GM18526 (cell line): Measurements from ENCODE around the gene CHIT1.

Source experiments
- POLR2A ChIP-seq: IDR thresholded peaks from 3 replicates; pipeline ENCODE4 v1.6.1; 2011; ENCODE audit not compliant: insufficient read length; ENCODE audit errors: extremely low read depth

The CHIT1 gene

DNA sequence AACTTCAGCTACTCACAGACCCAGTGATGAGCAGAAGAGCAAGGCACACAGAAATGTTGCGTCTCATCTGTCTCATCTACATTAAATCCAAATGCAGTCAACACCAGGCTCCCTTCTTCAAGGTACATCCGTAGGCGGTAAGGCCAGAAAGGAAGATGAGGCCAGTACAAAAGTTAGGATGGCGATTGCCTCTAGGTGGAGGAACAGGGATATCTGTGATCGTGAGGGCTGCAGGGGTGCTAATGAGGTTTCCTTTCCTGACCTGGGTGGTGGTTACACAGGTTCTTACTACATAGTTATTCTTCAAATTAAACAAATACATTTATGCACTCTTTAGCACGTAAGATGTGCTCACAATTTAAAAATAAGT lies 52.5 kb downstream of the CHIT1 start:
- no peak for TF ChIP-seq POLR2A

DNA sequence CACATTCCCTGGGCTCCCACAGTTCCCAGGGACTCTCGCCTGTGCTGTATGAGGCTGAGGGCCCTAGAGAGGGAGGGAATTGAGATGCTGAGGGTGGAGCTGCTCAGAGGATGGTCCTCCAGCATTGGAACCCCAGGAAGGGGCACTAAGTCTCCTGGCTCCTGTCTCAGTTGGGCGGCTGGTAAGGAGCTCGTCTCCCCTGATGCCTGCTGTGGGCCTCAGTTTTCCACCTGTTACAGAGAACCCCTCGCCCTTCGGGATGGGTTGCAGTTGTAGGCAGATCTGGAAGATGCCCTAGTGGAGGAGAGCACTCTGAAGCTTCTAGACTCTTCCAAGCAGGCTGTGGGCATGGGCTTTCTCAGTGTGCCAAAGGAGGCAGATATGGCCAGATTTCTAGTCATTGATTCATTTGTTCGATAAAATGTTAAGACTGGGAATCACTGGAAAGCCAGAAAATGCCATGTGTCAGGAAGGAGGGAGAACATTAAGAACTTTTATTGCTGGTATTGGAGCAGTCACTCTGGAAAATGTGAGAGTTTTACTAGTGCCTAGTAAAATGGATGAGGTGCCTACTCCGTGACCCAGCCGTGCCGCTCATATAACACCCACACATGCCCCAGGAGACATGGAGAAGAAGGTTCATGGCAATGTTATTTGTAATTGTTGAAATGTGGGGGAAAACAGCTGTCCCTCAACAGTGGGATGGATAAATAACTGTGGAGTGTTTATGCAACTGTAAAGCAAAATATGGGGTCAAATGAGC lies 53.0 kb downstream of the CHIT1 start:
- no peak for TF ChIP-seq POLR2A

DNA sequence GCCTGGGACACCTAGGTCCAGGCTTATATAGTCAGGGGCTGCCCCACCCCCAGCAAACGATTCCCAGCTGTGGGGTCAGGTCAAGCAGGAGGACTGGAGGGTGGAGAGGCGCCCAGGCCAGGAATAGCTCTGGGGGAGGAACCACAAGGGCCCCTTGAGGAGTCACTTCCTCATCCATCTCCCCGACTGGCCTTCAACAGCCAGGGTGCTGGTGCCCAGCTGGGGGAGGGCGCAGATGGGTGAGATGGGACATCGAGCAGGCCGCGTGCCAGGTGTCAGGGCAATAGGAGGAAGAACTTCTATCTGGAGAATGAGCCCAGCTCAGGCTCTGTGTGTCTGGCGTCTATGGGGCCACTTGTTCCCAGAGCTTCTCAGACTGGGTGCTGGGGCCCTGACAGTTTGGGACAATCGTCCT lies 53.6 kb downstream of the CHIT1 start:
- TF ChIP-seq POLR2A = no peak

DNA sequence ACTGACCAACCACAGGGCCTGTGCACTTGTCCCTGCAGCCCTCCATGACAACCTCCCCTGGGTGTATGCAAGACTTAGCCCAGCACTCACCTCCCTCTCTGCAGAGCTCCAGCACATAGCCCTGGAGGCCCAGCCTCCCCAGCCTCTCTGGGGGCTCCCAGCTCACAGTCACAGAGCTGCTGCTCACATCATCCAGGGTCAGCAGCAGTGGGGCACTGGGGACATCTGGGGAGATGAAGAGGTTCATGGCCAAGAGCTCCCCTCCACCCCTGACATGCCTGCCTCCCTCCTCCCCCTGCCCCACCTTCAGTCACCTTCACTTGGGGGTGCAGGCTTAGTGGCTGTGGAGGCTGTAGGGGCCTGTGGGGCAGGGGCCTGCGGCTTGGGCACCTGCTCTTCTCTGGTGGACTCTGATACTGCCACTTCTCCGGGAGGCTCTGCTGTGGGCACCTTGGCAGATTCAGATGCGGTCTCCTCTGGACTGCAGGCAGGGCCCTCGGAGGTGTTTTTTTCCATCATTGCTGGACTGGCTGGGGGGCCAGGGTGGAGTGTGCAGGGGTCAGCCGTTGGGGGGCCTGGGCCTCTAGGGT lies 54.1 kb downstream of the CHIT1 start, which contains the start of gene MYBPH:
Gene MYBPH (minus strand): TSS at position 590 of the 590 bp plus-strand sequence. CDS start 71 bp downstream, at position 519.
- TF ChIP-seq POLR2A = no peak

DNA sequence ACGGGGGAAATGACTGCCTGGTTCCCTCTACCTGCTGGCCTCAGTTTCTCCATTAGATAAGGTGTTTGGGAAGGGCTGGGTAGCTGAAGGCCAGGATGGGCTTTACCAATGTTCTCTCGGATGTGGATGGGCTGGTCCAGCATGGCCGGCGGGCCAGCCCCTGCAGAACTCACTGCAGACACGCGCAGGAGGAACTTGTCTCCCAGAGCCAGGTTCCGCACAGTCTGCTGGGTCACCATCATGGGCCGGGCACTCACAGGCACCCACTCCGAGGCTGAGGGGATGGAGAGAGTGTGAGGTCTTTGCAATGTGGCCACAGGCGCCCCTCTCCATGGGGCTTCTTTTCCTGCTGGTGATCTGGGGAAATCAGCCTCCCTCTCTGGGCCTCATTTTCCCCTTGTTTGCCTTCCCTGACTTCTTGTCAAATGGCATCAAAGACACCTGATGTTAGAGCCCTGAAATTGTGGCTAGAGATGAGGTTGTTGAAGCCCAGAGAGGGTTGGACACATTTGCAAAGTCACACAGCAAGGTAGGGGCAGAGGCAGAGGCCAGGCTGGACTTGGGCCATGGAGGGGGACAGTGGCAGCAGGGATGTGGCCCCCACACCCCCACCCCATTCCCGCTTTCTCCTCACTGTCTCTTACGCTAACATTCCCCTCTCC lies 55.0 kb downstream of the CHIT1 start:
- TF ChIP-seq POLR2A = no peak

DNA sequence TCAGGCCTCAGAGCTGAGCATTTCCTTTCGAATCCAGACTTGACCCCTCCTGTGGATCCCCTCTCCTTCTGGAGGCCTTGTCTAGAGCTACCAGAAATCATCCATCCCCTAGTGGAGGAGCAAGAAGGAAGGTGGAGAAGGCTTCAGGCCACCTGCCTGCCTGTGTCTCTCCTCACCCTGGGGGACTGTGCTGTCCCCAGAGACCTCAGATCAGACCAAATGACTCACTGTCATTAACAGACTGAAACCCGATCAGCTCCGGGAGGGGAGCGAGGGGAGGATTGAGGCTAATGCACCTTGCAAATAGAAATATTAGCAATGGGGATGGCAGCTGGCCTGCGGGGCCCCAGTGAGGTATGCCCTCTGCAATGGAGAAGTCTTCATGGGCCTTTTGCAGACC lies 55.9 kb downstream of the CHIT1 start:
- no peak for TF ChIP-seq POLR2A

DNA sequence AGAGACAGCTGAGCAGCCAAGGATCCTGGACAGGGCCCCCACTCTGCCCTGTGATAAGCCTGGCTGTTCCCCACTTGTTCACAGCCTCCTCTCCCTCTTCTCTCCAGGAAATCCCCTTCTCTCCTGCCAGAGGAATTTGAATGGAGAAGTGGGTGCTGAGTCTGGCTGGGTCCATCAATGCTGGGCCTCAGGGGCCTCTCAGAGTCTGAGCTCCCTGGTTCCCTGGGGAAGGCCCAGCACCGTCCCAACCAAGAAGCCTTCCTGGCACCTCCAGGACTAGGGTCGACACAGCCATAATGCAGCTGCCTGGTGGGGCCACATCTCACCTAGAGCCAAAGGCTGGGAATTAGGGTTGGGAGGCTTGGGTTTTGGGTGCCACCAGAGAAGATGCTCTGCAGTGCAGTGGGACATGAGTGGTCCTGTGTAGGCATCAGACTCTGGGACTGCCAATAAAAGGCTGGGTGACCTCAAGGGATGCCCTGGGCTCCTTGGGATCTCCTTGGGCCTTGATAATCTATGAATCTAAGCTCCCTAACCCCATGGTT lies 56.4 kb downstream of the CHIT1 start:
- no peak for TF ChIP-seq POLR2A

DNA sequence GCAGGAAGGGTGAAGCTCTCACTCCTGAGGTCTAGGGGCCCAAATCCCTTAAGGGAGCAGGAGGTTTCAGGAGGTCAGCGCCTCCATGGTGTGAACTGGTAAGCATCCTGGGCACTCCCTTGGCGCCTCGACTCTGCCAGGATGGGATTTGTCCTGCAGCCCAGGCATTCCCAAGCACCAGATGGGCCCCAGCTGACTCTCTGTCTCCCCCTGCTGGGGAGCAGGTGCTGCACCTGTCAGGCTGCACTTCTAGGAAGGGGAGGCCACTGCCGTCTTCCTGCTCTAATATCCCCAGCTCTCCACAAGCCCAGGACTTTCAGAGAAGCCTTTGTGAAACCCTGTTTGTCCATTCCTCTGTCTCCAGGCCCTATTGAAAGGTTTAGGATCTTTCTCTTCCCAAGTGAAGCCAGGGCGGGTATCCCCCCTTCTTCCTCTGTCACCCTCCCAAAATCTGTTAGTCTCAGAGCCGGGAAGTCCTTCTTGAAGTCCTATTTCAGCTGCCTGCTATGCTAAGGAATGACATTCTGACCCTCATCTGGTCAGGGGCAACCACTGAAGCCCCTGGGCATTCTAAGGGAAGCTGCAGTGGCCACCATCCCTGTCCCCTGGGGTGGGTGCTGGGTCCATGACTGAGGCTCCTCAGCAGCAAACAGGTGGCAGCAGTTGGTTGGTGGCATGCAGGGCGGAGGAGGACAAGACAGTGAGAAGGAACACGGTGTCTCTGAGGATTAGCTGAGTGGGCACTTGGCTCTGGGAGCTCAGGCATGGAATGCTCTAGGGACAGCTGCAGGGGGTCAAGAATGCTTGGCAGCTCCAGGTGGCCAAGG lies 57.1 kb downstream of the CHIT1 start:
- TF ChIP-seq POLR2A = no peak

DNA sequence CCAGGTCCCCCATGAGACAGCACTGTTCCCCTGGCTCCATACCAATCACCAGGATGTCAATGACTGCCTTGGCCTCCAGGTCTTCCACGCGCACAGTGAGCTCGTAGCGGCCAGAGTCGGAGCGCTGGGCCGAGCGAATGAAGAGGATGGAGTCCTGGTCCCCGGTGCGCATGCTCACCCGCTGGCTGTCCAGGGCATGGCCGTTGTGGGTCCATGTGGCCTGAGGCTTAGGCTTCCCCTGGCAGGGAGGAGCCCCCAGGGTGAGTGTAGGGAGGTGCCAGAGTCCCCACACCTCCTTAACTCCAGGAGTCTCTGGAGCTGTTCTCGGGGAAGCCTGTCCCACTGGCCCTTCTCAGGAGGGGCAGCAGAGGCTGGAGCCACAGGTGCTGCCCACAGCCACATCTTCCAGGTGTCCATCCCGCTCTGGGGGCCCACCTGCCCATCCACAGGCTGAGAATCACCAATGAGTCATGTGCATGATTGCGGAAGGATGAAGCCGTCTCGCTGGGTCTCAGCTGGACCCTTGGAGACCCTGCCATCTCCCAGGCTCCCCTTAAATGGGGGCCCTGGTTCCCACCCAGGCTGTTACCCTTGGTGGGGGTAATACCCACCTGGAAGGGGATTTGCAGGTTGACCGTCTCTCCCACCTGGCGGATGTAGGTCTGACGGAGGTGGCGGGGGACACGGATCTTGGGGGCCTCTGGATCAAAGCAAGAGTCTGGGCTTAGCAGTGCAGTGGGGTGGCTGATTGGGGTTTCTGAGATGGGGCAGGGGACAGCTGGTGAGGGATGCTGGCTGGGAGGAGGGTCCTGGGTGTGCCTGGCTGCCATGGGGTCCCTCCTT lies 57.9 kb downstream of the CHIT1 start:
- TF ChIP-seq POLR2A = no peak

DNA sequence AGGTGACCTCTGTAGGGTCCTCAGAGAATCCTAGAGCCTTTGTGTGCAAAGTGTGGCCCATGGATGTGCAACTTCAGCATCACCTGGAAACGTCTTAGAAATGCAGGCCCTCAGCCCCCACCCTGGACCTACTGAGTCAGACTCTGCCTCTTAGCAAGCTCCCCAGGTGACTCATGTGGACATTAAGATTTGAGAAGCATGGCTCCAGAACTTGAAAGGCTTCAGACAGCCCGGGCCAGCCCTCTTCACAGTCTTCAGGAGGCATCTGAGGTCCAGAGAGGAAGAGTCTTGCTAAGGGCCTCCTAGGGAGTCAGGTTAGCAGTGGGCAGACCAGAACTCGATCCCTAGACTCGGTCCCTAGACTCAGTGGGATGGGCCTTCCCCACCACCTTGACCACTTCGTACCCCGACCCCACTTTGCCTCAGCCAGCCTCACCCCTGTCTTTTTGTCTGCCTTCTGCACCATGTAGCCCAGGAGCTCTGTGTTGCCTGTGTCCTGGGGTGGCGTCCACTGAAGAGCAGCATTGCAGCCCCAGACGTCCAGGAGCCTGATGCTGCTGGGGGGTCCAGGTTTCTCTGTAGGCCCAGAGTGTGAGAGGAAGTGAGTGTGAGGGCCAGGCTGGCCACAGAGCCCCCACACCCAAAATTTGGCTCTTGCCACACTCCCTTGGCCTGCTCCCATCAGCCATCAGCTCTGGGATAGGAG lies 58.7 kb downstream of the CHIT1 start:
- TF ChIP-seq POLR2A = no peak

DNA sequence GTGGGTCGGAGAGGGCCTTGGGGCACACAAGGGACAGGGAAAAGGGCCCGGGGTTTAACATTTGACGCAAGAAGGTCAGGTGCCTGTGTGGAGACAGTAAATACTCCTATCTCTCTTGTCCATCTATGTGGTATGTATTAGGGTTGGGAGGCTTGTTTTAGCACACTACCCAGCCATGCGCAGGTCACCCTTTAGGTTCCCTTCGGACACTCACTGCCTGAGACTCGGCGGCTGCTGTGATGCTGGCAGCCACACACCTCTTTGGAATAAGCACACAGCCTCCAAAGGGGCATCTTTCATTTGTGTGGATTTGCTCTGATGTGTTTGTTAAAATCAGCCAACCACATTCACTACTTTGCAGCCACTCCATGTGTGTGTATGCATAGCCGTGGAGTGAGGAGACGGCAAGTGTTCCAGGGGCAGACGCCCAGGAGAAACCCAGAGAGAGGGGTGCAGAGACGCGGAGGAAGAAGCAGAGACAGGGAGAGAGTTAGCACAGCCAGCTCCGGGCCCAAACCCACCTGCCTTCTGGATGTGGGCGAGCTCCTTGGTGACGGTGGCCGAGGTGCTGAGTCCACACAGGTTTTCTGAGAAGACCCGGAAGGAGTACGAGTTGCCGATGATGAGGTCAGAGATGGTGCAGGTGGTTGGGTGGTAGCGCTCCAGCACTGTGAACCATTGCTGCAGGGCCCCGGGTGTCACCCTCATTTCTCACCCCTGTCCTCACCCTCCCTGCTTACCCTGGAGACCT lies 59.5 kb downstream of the CHIT1 start:
- no peak for TF ChIP-seq POLR2A

DNA sequence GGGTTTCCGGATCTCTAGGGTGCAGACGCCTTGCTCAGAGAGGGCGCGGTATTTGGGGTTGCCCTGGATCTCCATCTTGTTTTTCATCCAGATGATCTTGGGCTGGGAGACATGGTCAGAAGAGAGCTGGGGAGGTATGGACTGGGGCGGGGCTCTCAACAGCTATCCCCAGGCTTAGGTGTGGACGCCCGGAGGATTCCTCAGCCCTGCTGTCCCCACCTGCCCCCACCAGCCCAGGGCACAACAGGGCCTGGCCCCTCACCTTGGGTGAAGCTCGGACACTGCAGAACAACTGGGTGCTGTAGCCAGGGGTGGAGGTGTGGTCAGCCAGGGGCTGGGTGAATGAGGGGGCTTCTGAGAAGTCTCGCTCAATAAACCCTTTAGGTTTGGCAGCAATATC lies 60.5 kb downstream of the CHIT1 start:
- TF ChIP-seq POLR2A = no peak

DNA sequence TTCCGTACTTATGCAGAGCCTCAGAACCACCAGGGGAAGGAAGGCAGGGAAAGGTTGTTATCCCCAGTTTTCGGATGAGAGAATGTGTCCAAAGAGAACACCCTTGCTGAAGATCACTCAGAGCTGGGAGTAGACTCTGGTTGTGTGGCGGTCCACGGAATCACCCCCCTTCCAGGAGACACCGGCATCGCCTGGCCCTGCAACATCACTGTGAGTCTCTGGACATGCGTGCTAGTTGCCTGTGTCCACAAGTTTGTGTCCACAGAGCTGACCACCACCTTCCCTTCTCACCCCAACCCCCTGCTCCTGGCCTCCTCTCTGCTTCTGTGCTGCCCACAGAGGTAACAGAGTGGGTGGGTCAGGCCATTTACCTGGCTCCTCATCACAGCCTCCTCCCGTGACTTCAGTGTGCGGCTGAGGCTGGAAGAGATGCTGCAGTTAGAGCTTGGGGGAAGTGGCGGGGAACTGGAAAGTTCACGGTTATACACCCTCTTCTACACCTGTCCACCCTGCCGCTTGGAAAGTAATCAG lies 61.2 kb downstream of the CHIT1 start:
- no peak for TF ChIP-seq POLR2A
